ENCODE measurements around the gene SLC22A31.

- TF ChIP-seq, protein P1, sequence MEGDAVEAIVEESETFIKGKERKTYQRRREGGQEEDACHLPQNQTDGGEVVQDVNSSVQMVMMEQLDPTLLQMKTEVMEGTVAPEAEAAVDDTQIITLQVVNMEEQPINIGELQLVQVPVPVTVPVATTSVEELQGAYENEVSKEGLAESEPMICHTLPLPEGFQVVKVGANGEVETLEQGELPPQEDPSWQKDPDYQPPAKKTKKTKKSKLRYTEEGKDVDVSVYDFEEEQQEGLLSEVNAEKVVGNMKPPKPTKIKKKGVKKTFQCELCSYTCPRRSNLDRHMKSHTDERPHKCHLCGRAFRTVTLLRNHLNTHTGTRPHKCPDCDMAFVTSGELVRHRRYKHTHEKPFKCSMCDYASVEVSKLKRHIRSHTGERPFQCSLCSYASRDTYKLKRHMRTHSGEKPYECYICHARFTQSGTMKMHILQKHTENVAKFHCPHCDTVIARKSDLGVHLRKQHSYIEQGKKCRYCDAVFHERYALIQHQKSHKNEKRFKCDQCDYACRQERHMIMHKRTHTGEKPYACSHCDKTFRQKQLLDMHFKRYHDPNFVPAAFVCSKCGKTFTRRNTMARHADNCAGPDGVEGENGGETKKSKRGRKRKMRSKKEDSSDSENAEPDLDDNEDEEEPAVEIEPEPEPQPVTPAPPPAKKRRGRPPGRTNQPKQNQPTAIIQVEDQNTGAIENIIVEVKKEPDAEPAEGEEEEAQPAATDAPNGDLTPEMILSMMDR (IDR thresholded peaks at IDR 0.05; ENCODE audit: low read length) = no peak
- TF ChIP-seq EZH2 (optimal IDR thresholded peaks at IDR 0.05; ENCODE audit: low read depth, low read length) = no peak
Measured at GRCh38 chr16:89176717-89177116, 23.6 kb downstream of the SLC22A31 start.

Data from MM.1S (cell line).